Neural cell (in vitro differentiated cells): ENCODE measurements around the gene BTBD9. TPM values are rescaled to one million over a fixed set of nuclear protein-coding genes. Genes with fewer than 3 reads are reported as not detected.

ENCODE experiments used
- H2AFZ ChIP-seq: fragments of 200-600, 300-800 bp; sonication (generic), shearing (Covaris generic); 2 replicates; pipeline ENCODE4 v1.6.0; 2014; ENCODE audit warnings: low read depth, mild to moderate bottlenecking, antibody characterized with exemption, low read length, moderate library complexity
- H3F3A ChIP-seq: fragments of 200-600 bp; shearing (Covaris generic); 2 replicates; pipeline ENCODE4 v1.6.1; 2016; ENCODE audit warnings: mild to moderate bottlenecking, moderate library complexity, mixed read lengths, antibody characterized with exemption, low read length; ENCODE audit not compliant: insufficient read depth, poor library complexity, severe bottlenecking
- H3K27ac ChIP-seq: fragments of 200-600, 300-800 bp; sonication (generic), shearing (Covaris generic); 2 replicates; pipeline ENCODE4 v1.5.1; 2014; ENCODE audit warnings: mild to moderate bottlenecking, low read length, moderate library complexity
- H3K27me3 ChIP-seq: fragments of 300-800, 200-600 bp; sonication (generic), shearing (Covaris generic); 2 replicates; pipeline ENCODE4 v1.6.0; 2014; ENCODE audit warnings: mild to moderate bottlenecking, low read depth, low read length, moderate library complexity; ENCODE audit not compliant: insufficient read depth
- H3K36me3 ChIP-seq: fragments of 300-800, 200-600 bp; sonication (generic), shearing (Covaris generic); 2 replicates; pipeline ENCODE4 v1.5.1; 2014; ENCODE audit warnings: mild to moderate bottlenecking, antibody characterized with exemption, low read length, moderate library complexity; ENCODE audit not compliant: insufficient read depth
- H3K4me2 ChIP-seq: fragments of 300-800, 200-600 bp; sonication (generic), shearing (Covaris generic); 2 replicates; pipeline ENCODE4 v1.6.0; 2014; ENCODE audit warnings: mild to moderate bottlenecking, low read length
- H3K4me3 ChIP-seq: fragments of 300-800, 200-600 bp; sonication (generic), shearing (Covaris generic); 2 replicates; pipeline ENCODE4 v1.5.1; 2014; ENCODE audit warnings: mild to moderate bottlenecking, low read length, moderate library complexity
- H3K79me2 ChIP-seq: fragments of 200-600 bp; shearing (Covaris generic); replicated peaks from 2 replicates; pipeline ENCODE4 v1.6.0; 2014; ENCODE audit warnings: mild to moderate bottlenecking, low read length, moderate library complexity; ENCODE audit not compliant: insufficient read depth
- H3K9ac ChIP-seq: fragments of 300-800, 200-600 bp; sonication (generic), shearing (Covaris generic); 2 replicates; pipeline ENCODE4 v1.6.1; 2016; ENCODE audit warnings: mild to moderate bottlenecking, low read length, mixed read lengths
- H3K9me2 ChIP-seq: fragments of 200-600 bp; shearing (Covaris generic); 2 replicates; pipeline ENCODE4 v1.6.1; 2016; ENCODE audit warnings: mild to moderate bottlenecking, low read length, mixed read lengths; ENCODE audit not compliant: insufficient read depth
- H3K9me3 ChIP-seq: fragments of 200-600, 300-800 bp; sonication (generic), shearing (Covaris generic); 2 replicates; pipeline ENCODE4 v1.6.1; 2016; ENCODE audit warnings: mild to moderate bottlenecking, mixed run types, low read length, moderate library complexity, mixed read lengths
- H4K20me1 ChIP-seq: fragments of 200-600 bp; shearing (Covaris generic); 2 replicates; pipeline ENCODE4 v1.6.1; 2016; ENCODE audit warnings: mild to moderate bottlenecking, mixed run types; ENCODE audit not compliant: insufficient read depth
- EP300 ChIP-seq: fragments of 450-650 bp; conservative IDR thresholded peaks from 2 replicates; pipeline ENCODE4 v1.6.1; 2014; ENCODE audit warnings: antibody characterized with exemption, mild to moderate bottlenecking, moderate library complexity; ENCODE audit not compliant: poor library complexity, severe bottlenecking
- EZH2 ChIP-seq: fragments of 200-600, 300-800 bp; shearing (Covaris generic), sonication (generic); IDR thresholded peaks from 2 replicates; pipeline ENCODE4 v1.6.1; 2014; ENCODE audit warnings: antibody characterized with exemption, low read length, borderline replicate concordance, mild to moderate bottlenecking; ENCODE audit not compliant: insufficient read depth, poor library complexity, severe bottlenecking
- MXI1 ChIP-seq: fragments of 450-650 bp; conservative IDR thresholded peaks from 2 replicates; pipeline ENCODE4 v1.6.1; 2014; ENCODE audit warnings: antibody characterized with exemption, mild to moderate bottlenecking; ENCODE audit not compliant: poor library complexity, severe bottlenecking
- POLR2AphosphoS5 ChIP-seq: IDR thresholded peaks from 2 replicates; pipeline ENCODE4 v1.6.1; 2012
- RAD21 ChIP-seq: fragments of 450-650 bp; conservative IDR thresholded peaks from 2 replicates; pipeline ENCODE4 v1.6.1; 2014; ENCODE audit warnings: antibody characterized with exemption, mild to moderate bottlenecking, moderate library complexity
- SMC3 ChIP-seq: fragments of 450-650 bp; conservative IDR thresholded peaks from 2 replicates; pipeline ENCODE4 v1.6.1; 2014; ENCODE audit warnings: antibody characterized with exemption, mild to moderate bottlenecking, moderate library complexity; ENCODE audit not compliant: poor library complexity
- TAF1 ChIP-seq: IDR thresholded peaks from 2 replicates; pipeline ENCODE4 v1.6.1; 2012; ENCODE audit warnings: low read depth
- polyA plus RNA-seq: library from polyadenylated mRNA; depleted of rRNA; stranded (reverse); fragments of >200 nt; gene quantifications from 2 replicates; pipeline ENCODE4 v1.2.3, GENCODE V29; 2014
- TF ChIP-seq, protein P1 (sequence below): fragments of 450-650 bp; IDR thresholded peaks from 2 replicates; pipeline ENCODE4 v1.5.1; 2014; ENCODE audit warnings: antibody characterized with exemption, mild to moderate bottlenecking, moderate library complexity; ENCODE audit not compliant: poor library complexity, severe bottlenecking
- TF ChIP-seq, protein P2 (sequence below): IDR thresholded peaks from 2 replicates; pipeline ENCODE4 v1.6.1; 2012; ENCODE audit warnings: borderline replicate concordance

The BTBD9 gene
- polyA plus RNA-seq, 1 donor from 2014 or later, result 6.2 TPM

DNA sequence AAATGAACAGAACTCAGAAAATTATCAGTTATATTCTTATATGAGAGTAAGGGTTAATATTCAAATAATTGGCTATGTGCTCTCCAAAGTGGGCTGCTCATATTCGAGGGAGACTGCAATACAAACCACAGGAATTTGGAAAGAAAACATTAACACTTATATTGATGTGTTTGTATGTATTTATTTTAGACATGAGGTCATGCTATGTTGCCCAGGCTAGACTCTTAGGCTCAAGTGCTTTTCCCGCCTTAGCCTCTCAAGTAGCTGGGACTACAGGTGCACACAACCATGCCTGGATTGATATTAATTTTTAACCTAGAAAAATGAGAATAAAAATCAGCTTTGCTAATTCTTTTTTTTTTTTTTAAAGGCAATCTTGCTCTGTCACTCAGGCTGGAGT is 35.0 kb downstream of the BTBD9 start:
- Histone ChIP-seq H3K9me2 (no peaks in the 10 kb centered on the region), H3K9me3 (no peaks in the 10 kb centered on the region), H2AFZ (no peak overlapping the region), H3K36me3 (no peaks in the 10 kb centered on the region), H3K79me2 (no peaks in the 10 kb centered on the region), H3K4me3 (no peak overlapping the region), H3K27ac (no peak overlapping the region), H4K20me1 (no peaks in the 10 kb centered on the region), H3K4me2 (no peak overlapping the region), H3K27me3 (no peaks in the 10 kb centered on the region), H3F3A (no peaks in the 10 kb centered on the region), H3K9ac (no peak overlapping the region)
- TF ChIP-seq EP300 (no peak), RAD21 (no peak), TAF1 (no peak), POLR2AphosphoS5 (no peak), MXI1 (no peak), EZH2 (no peak), SMC3 (no peak)
- TF ChIP-seq, protein P1, sequence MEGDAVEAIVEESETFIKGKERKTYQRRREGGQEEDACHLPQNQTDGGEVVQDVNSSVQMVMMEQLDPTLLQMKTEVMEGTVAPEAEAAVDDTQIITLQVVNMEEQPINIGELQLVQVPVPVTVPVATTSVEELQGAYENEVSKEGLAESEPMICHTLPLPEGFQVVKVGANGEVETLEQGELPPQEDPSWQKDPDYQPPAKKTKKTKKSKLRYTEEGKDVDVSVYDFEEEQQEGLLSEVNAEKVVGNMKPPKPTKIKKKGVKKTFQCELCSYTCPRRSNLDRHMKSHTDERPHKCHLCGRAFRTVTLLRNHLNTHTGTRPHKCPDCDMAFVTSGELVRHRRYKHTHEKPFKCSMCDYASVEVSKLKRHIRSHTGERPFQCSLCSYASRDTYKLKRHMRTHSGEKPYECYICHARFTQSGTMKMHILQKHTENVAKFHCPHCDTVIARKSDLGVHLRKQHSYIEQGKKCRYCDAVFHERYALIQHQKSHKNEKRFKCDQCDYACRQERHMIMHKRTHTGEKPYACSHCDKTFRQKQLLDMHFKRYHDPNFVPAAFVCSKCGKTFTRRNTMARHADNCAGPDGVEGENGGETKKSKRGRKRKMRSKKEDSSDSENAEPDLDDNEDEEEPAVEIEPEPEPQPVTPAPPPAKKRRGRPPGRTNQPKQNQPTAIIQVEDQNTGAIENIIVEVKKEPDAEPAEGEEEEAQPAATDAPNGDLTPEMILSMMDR, result no peak
- TF ChIP-seq, protein P2, sequence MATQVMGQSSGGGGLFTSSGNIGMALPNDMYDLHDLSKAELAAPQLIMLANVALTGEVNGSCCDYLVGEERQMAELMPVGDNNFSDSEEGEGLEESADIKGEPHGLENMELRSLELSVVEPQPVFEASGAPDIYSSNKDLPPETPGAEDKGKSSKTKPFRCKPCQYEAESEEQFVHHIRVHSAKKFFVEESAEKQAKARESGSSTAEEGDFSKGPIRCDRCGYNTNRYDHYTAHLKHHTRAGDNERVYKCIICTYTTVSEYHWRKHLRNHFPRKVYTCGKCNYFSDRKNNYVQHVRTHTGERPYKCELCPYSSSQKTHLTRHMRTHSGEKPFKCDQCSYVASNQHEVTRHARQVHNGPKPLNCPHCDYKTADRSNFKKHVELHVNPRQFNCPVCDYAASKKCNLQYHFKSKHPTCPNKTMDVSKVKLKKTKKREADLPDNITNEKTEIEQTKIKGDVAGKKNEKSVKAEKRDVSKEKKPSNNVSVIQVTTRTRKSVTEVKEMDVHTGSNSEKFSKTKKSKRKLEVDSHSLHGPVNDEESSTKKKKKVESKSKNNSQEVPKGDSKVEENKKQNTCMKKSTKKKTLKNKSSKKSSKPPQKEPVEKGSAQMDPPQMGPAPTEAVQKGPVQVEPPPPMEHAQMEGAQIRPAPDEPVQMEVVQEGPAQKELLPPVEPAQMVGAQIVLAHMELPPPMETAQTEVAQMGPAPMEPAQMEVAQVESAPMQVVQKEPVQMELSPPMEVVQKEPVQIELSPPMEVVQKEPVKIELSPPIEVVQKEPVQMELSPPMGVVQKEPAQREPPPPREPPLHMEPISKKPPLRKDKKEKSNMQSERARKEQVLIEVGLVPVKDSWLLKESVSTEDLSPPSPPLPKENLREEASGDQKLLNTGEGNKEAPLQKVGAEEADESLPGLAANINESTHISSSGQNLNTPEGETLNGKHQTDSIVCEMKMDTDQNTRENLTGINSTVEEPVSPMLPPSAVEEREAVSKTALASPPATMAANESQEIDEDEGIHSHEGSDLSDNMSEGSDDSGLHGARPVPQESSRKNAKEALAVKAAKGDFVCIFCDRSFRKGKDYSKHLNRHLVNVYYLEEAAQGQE, result no peak

DNA sequence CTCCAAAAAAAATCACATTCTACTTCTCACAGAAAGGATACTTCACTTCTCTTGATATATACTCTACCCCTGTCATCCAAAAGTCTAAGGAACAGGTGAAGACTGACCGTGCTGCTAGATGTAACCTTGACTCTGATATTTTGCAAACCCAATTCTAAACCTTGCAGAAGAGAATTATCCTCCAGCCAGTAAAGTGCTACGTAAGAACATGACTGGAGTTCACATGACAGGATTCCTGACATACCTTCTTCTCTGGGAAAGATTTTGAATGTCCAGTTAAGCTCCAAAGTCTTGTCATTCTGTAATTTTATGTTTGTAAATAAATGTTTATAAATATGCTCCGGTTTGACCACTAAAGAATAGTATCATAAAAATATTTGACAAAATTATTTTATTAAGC is 35.8 kb downstream of the BTBD9 start:
- TF ChIP-seq RAD21, result no peak
- TF ChIP-seq, protein P2, result no peak
- TF ChIP-seq, protein P1, result no peak
- no peaks in the 10 kb centered on the region for H3K36me3 ChIP-seq
- H3K9me3 ChIP-seq, result no peaks in the 10 kb centered on the region
- H4K20me1 ChIP-seq, result no peaks in the 10 kb centered on the region
- no peak overlapping the region for H3K27ac ChIP-seq
- H3K27me3 ChIP-seq, result no peaks in the 10 kb centered on the region
- H3K4me2 ChIP-seq, result no peak overlapping the region
- H3K79me2 ChIP-seq, result no peaks in the 10 kb centered on the region
- H3K9ac ChIP-seq, result no peak overlapping the region
- no peaks in the 10 kb centered on the region for H3F3A ChIP-seq
- H3K9me2 ChIP-seq, result no peaks in the 10 kb centered on the region
- no peak overlapping the region for H2AFZ ChIP-seq
- H3K4me3 ChIP-seq, result no peak overlapping the region
